Measurements from ENCODE around the gene TUBB6.

DNA sequence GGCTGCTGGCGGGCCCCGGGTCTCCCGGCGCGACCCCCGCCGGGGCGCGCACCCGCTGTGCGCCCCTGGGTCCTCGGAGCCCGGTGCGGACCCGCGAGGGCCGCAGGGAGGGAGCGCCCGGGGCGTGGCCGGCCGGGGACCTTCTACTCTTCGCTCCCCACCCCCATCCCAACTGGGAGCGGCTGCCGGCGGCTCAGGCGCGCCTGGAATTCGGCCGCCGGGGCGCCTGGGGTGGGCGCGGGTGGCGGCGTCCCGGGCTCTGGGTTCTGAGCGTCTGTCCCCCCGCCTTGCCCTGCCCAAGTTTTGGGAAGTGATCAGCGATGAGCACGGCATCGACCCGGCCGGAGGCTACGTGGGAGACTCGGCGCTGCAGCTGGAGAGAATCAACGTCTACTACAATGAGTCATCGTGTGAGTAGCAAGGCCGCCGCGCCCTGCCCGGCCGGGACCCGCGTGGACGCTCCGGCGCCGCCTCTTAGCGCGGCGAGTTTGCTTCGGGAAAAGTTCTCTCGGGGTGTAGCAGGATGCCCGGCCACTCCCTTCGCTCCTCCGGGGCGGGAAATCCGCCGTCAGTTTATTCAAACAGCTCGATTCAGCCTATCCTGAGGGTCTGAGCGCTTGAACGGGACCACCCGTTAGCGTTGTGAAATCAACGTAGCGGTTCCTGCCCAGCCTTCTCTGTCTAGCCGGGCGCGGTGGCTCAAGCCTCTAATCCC lies 502 bp downstream of the TUBB6 start:
- no peak for TF ChIP-seq EZH2 (IDR thresholded peaks at IDR 0.05; ENCODE audit: borderline replicate concordance, low read length)
- TF ChIP-seq, protein P1, sequence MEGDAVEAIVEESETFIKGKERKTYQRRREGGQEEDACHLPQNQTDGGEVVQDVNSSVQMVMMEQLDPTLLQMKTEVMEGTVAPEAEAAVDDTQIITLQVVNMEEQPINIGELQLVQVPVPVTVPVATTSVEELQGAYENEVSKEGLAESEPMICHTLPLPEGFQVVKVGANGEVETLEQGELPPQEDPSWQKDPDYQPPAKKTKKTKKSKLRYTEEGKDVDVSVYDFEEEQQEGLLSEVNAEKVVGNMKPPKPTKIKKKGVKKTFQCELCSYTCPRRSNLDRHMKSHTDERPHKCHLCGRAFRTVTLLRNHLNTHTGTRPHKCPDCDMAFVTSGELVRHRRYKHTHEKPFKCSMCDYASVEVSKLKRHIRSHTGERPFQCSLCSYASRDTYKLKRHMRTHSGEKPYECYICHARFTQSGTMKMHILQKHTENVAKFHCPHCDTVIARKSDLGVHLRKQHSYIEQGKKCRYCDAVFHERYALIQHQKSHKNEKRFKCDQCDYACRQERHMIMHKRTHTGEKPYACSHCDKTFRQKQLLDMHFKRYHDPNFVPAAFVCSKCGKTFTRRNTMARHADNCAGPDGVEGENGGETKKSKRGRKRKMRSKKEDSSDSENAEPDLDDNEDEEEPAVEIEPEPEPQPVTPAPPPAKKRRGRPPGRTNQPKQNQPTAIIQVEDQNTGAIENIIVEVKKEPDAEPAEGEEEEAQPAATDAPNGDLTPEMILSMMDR (conservative IDR thresholded peaks at IDR 0.05 in 1 of 2, IDR thresholded peaks at IDR 0.05 in 1 of 2; ENCODE audit: extremely low read depth in 1 of 2, insufficient read depth in 1 of 2, low read depth in 1 of 2, low read length in 2 of 2), result no peak

Data from mammary epithelial cell (primary cell).